ENCODE results near the gene TLR4. TPM values are rescaled to one million over a fixed set of nuclear protein-coding genes. Genes with fewer than 3 reads are reported as not detected.

The TLR4 gene
- total RNA-seq, 1 donor from 2014 or later = 9.1 TPM

- Histone ChIP-seq H3K4me1 (ENCODE audit: insufficient read depth, low read length) (peaks cover 9% of the 10 kb centered on the region), H3K36me3 (ENCODE audit: insufficient read depth, low read length) (no peaks in the 10 kb centered on the region), H3K9me3 (ENCODE audit: insufficient read depth, low read depth, low read length) (no peaks in the 10 kb centered on the region), H3K4me2 (ENCODE audit: low read length) (no peak overlapping the region), H3K27me3 (ENCODE audit: insufficient read depth, low read length) (no peaks in the 10 kb centered on the region), H3K4me3 (ENCODE audit: insufficient read depth, low read depth, low read length) (no peak overlapping the region), H3K27ac (ENCODE audit: low read depth, low read length) (no peak overlapping the region), H4K20me1 (ENCODE audit: insufficient read depth, low read length) (no peaks in the 10 kb centered on the region), H3K9ac (ENCODE audit: low read length) (no peak overlapping the region), H3K79me2 (ENCODE audit: insufficient read depth, low read length) (no peaks in the 10 kb centered on the region), H2AFZ (ENCODE audit: low read depth, low read length) (no peak overlapping the region)
- no peaks in the 10 kb centered on the region for H3K9me3 Mint-ChIP-seq (ENCODE audit: unreplicated experiment)
- H3K4me1 Mint-ChIP-seq (ENCODE audit: low read depth, unreplicated experiment) = peaks cover 8% of the 10 kb centered on the region
- no peaks in the 10 kb centered on the region for H3K27me3 Mint-ChIP-seq (ENCODE audit: low read depth, unreplicated experiment)
- no peak overlapping the region for H3K4me3 Mint-ChIP-seq (ENCODE audit: unreplicated experiment)
- H3K27ac Mint-ChIP-seq (ENCODE audit: unreplicated experiment) = no peak overlapping the region
- no peaks in the 10 kb centered on the region for H3K36me3 Mint-ChIP-seq (ENCODE audit: low read depth, unreplicated experiment)
- no peak for FAIRE-seq
- TF ChIP-seq, protein P1, sequence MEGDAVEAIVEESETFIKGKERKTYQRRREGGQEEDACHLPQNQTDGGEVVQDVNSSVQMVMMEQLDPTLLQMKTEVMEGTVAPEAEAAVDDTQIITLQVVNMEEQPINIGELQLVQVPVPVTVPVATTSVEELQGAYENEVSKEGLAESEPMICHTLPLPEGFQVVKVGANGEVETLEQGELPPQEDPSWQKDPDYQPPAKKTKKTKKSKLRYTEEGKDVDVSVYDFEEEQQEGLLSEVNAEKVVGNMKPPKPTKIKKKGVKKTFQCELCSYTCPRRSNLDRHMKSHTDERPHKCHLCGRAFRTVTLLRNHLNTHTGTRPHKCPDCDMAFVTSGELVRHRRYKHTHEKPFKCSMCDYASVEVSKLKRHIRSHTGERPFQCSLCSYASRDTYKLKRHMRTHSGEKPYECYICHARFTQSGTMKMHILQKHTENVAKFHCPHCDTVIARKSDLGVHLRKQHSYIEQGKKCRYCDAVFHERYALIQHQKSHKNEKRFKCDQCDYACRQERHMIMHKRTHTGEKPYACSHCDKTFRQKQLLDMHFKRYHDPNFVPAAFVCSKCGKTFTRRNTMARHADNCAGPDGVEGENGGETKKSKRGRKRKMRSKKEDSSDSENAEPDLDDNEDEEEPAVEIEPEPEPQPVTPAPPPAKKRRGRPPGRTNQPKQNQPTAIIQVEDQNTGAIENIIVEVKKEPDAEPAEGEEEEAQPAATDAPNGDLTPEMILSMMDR (IDR thresholded peaks at IDR 0.05; ENCODE audit: insufficient read depth, low read depth, low read length) = no peak
- no peak for TF ChIP-seq EZH2 (IDR thresholded peaks at IDR 0.05; ENCODE audit: insufficient read depth, low read length)
- DNase-seq (ENCODE audit: low read depth) = no peak
These were observed 29.3 kb downstream of the TLR4 start for GRCh38 chr9:117733465-117733864.

GRCh38 chr9:117734082-117734481, 29.9 kb downstream of the TLR4 start:
- Histone ChIP-seq H3K4me2 (ENCODE audit: low read length) (peak overlapping the region; percentile 58), H2AFZ (ENCODE audit: low read depth, low read length) (no peak overlapping the region)

More at GRCh38 chr9:117734082-117734481, 29.9 kb downstream of the TLR4 start:
- H3K4me1 Mint-ChIP-seq (ENCODE audit: low read depth, unreplicated experiment) = peaks cover 8% of the 10 kb centered on the region
- H3K36me3 Mint-ChIP-seq (ENCODE audit: low read depth, unreplicated experiment) = no peaks in the 10 kb centered on the region
- Histone ChIP-seq H3K9ac (ENCODE audit: low read length) (no peak overlapping the region), H3K4me3 (ENCODE audit: insufficient read depth, low read depth, low read length) (no peak overlapping the region), H3K4me1 (ENCODE audit: insufficient read depth, low read length) (peaks cover 9% of the 10 kb centered on the region), H3K27me3 (ENCODE audit: insufficient read depth, low read length) (no peaks in the 10 kb centered on the region), H4K20me1 (ENCODE audit: insufficient read depth, low read length) (no peaks in the 10 kb centered on the region), H3K79me2 (ENCODE audit: insufficient read depth, low read length) (no peaks in the 10 kb centered on the region), H3K27ac (ENCODE audit: low read depth, low read length) (no peak overlapping the region), H3K36me3 (ENCODE audit: insufficient read depth, low read length) (no peaks in the 10 kb centered on the region), H3K9me3 (ENCODE audit: insufficient read depth, low read depth, low read length) (no peaks in the 10 kb centered on the region)
- TF ChIP-seq, protein P1 (IDR thresholded peaks at IDR 0.05; ENCODE audit: insufficient read depth, low read depth, low read length) = no peak
- no peak for TF ChIP-seq EZH2 (IDR thresholded peaks at IDR 0.05; ENCODE audit: insufficient read depth, low read length)
- no peak overlapping the region for H3K4me3 Mint-ChIP-seq (ENCODE audit: unreplicated experiment)
- no peak for DNase-seq (ENCODE audit: low read depth)
- no peaks in the 10 kb centered on the region for H3K27me3 Mint-ChIP-seq (ENCODE audit: low read depth, unreplicated experiment)
- no peak overlapping the region for H3K27ac Mint-ChIP-seq (ENCODE audit: unreplicated experiment)
- no peak for FAIRE-seq
- no peaks in the 10 kb centered on the region for H3K9me3 Mint-ChIP-seq (ENCODE audit: unreplicated experiment)
